DND-41 (cell line): ENCODE results near the gene TMED10.
"Not testable (repeated sequence)": the region's sequence is repeated elsewhere in the genome, so short reads cannot be mapped to it uniquely, and the experiment has no call there.

Experiments used
- ATAC-seq: fragments of 200-7000 bp; cut with Tn5 transposase; 3 replicates; pipeline ENCODE4 v1.9.1; 2021; ENCODE audit warnings: low read depth; ENCODE audit not compliant: insufficient read depth
- DNase-seq: peaks from one replicate; pipeline ENCODE4 v3.0.0-alpha.2; 2020
- H2AFZ ChIP-seq: 2 replicates; pipeline ENCODE4 v1.6.0; 2012; ENCODE audit warnings: low read depth, low read length
- H3K27ac ChIP-seq: 2 replicates; pipeline ENCODE4 v1.5.1; 2012; ENCODE audit warnings: low read length, inconsistent platforms
- H3K27me3 ChIP-seq: fragments of 200-600 bp; sonication (generic); 2 replicates; pipeline ENCODE4 v1.6.0; 2012; ENCODE audit warnings: low read length, mild to moderate bottlenecking, inconsistent platforms; ENCODE audit not compliant: insufficient read depth, poor library complexity
- H3K36me3 ChIP-seq: 2 replicates; pipeline ENCODE4 v1.5.1; 2012; ENCODE audit warnings: low read length, inconsistent platforms; ENCODE audit not compliant: insufficient read depth
- H3K4me1 ChIP-seq: 2 replicates; pipeline ENCODE4 v1.5.1; 2012; ENCODE audit warnings: mild to moderate bottlenecking, low read length; ENCODE audit not compliant: insufficient read depth
- H3K4me2 ChIP-seq: 2 replicates; pipeline ENCODE4 v1.6.0; 2012; ENCODE audit warnings: mild to moderate bottlenecking, moderate library complexity, low read length, inconsistent platforms; ENCODE audit not compliant: insufficient read depth
- H3K4me3 ChIP-seq, 2 experiments: fragments of 200-600 bp in 1 of 2; shearing (Covaris generic) in 1 of 2; 2 replicates each; pipeline ENCODE4 v1.5.1; 2012 to 2016; ENCODE audit warnings: inconsistent platforms in 2 of 2, low read length in 2 of 2, mild to moderate bottlenecking in 2 of 2, low read depth in 1 of 2, moderate library complexity in 1 of 2
- H3K79me2 ChIP-seq: 2 replicates; pipeline ENCODE4 v1.6.0; 2012; ENCODE audit warnings: low read length, inconsistent platforms; ENCODE audit not compliant: insufficient read depth
- H3K9ac ChIP-seq: 2 replicates; pipeline ENCODE4 v1.6.0; 2012; ENCODE audit warnings: low read depth, mild to moderate bottlenecking, inconsistent platforms, low read length, moderate library complexity
- H3K9me3 ChIP-seq: 2 replicates; pipeline ENCODE4 v1.5.1; 2012; ENCODE audit warnings: low read length, moderate library complexity, mild to moderate bottlenecking, inconsistent platforms; ENCODE audit not compliant: insufficient read depth, severe bottlenecking
- H4K20me1 ChIP-seq: 2 replicates; pipeline ENCODE4 v1.6.0; 2012; ENCODE audit warnings: low read length; ENCODE audit not compliant: insufficient read depth
- EZH2 ChIP-seq: IDR thresholded peaks from 3 replicates; pipeline ENCODE4 v1.6.1; 2012; ENCODE audit warnings: borderline replicate concordance, low read depth, mild to moderate bottlenecking, moderate library complexity, low read length, inconsistent platforms; ENCODE audit not compliant: severe bottlenecking
- TF ChIP-seq, protein P1 (sequence below): IDR thresholded peaks from 2 replicates; pipeline ENCODE4 v1.5.1; 2012; ENCODE audit warnings: borderline replicate concordance, low read length, moderate library complexity, mild to moderate bottlenecking; ENCODE audit not compliant: poor library complexity, severe bottlenecking; ENCODE audit errors: extremely low read depth

Gene TMED10

GRCh38 chr14:75156111-75156510 lies 20.3 kb downstream of the TMED10 start:
- H4K20me1 ChIP-seq = peaks cover 47% of the 10 kb centered on the region; the same call in 1 of the 2 replicates
- H3K4me2 ChIP-seq = no peak overlapping the region
- H3K36me3 ChIP-seq = peaks cover 17% of the 10 kb centered on the region
- H2AFZ ChIP-seq = no peak overlapping the region
- H3K27ac ChIP-seq = no peak overlapping the region
- peaks cover 88% of the 10 kb centered on the region for H3K79me2 ChIP-seq
- DNase-seq (no peak), ATAC-seq (no peak)
- H3K27me3 ChIP-seq = no peaks in the 10 kb centered on the region
- no peaks in the 10 kb centered on the region for H3K9me3 ChIP-seq
- H3K4me1 ChIP-seq = peaks cover 28% of the 10 kb centered on the region
- H3K4me3 ChIP-seq = no peak overlapping the region
- no peak for TF ChIP-seq EZH2
- TF ChIP-seq, protein P1, sequence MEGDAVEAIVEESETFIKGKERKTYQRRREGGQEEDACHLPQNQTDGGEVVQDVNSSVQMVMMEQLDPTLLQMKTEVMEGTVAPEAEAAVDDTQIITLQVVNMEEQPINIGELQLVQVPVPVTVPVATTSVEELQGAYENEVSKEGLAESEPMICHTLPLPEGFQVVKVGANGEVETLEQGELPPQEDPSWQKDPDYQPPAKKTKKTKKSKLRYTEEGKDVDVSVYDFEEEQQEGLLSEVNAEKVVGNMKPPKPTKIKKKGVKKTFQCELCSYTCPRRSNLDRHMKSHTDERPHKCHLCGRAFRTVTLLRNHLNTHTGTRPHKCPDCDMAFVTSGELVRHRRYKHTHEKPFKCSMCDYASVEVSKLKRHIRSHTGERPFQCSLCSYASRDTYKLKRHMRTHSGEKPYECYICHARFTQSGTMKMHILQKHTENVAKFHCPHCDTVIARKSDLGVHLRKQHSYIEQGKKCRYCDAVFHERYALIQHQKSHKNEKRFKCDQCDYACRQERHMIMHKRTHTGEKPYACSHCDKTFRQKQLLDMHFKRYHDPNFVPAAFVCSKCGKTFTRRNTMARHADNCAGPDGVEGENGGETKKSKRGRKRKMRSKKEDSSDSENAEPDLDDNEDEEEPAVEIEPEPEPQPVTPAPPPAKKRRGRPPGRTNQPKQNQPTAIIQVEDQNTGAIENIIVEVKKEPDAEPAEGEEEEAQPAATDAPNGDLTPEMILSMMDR = no peak
- H3K9ac ChIP-seq = no peak overlapping the region

- peaks cover 28% of the 10 kb centered on the region for H3K4me1 ChIP-seq
- TF ChIP-seq EZH2 = no peak
- no peak overlapping the region for H3K9ac ChIP-seq
- no peak overlapping the region for H3K4me3 ChIP-seq
- ATAC-seq (no peak), DNase-seq (no peak)
- peaks cover 52% of the 10 kb centered on the region; the same call in 1 of the 2 replicates for H4K20me1 ChIP-seq
- no peak overlapping the region for H2AFZ ChIP-seq
- no peak overlapping the region for H3K4me2 ChIP-seq
- peaks cover 24% of the 10 kb centered on the region for H3K36me3 ChIP-seq
- no peak overlapping the region for H3K27ac ChIP-seq
- H3K79me2 ChIP-seq = peaks cover 84% of the 10 kb centered on the region
- H3K9me3 ChIP-seq = no peaks in the 10 kb centered on the region
- no peaks in the 10 kb centered on the region for H3K27me3 ChIP-seq
These were observed 21.2 kb downstream of the TMED10 start for GRCh38 chr14:75155169-75155568.

- H3K9ac ChIP-seq = no peak overlapping the region
- peaks cover 40% of the 10 kb centered on the region for H3K36me3 ChIP-seq
- peaks cover 53% of the 10 kb centered on the region; the same call in 1 of the 2 replicates for H4K20me1 ChIP-seq
- peaks cover 19% of the 10 kb centered on the region for H3K4me1 ChIP-seq
- peaks cover 79% of the 10 kb centered on the region for H3K79me2 ChIP-seq
- TF ChIP-seq EZH2 = no peak
- TF ChIP-seq, protein P1 = no peak
- no peak overlapping the region for H3K4me3 ChIP-seq
- H3K9me3 ChIP-seq = no peaks in the 10 kb centered on the region
- H3K4me2 ChIP-seq = no peak overlapping the region
- no peak overlapping the region for H2AFZ ChIP-seq
- no peak for DNase-seq
- ATAC-seq = no peak
- no peaks in the 10 kb centered on the region for H3K27me3 ChIP-seq
- H3K27ac ChIP-seq = no peak overlapping the region
These were observed 23.1 kb downstream of the TMED10 start for GRCh38 chr14:75153295-75153694.

DNA sequence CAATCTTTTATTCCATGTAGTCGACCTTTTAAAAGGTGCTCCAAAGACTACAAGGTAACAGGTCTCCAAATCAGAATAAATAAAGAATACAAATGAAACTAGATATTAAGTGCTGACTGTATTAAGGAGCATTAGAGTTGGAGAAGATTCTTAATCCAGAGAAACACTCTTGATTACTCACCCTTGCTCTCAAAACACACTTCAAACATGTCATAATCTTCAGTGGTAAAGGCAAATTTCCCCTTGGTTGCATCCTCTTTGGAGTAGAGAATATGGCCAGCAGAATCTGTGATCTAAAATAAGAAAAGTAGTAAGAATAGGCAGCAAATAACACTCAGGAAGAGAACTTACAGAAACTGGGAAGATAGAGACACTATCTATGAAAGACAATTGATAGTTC lies 24.6 kb downstream of the TMED10 start:
- peaks cover 52% of the 10 kb centered on the region; the same call in 1 of the 2 replicates for H4K20me1 ChIP-seq
- peaks cover 52% of the 10 kb centered on the region for H3K36me3 ChIP-seq
- peaks cover 4% of the 10 kb centered on the region for H3K4me1 ChIP-seq
- H3K79me2 ChIP-seq = peaks cover 76% of the 10 kb centered on the region
- no peak overlapping the region for H2AFZ ChIP-seq
- H3K9ac ChIP-seq = no peak overlapping the region
- H3K4me2 ChIP-seq = no peak overlapping the region
- H3K4me3 ChIP-seq = no peak overlapping the region
- H3K9me3 ChIP-seq = no peaks in the 10 kb centered on the region
- H3K27ac ChIP-seq = no peak overlapping the region
- TF ChIP-seq EZH2 = no peak
- TF ChIP-seq, protein P1 = no peak
- ATAC-seq (no peak), DNase-seq (no peak)
- H3K27me3 ChIP-seq = no peaks in the 10 kb centered on the region

- Histone ChIP-seq H3K79me2 (peaks cover 65% of the 10 kb centered on the region), H4K20me1 (peaks cover 48% of the 10 kb centered on the region; the same call in 1 of the 2 replicates), H3K36me3 (peaks cover 61% of the 10 kb centered on the region)
- not testable (repeated sequence) for H3K4me1 ChIP-seq, DNase-seq, H3K27ac ChIP-seq, H2AFZ ChIP-seq, H3K9ac ChIP-seq, H3K4me3 ChIP-seq, H3K9me3 ChIP-seq, H3K27me3 ChIP-seq, ATAC-seq, H3K4me2 ChIP-seq
These were observed 25.8 kb downstream of the TMED10 start for GRCh38 chr14:75150637-75151036.
